ENCODE data around the gene MMD2.

Gene MMD2

GRCh38 chr7:4957847-4958476 is 1.0 kb downstream of the MMD2 start:
- DNase-seq: no peak

- no peak for DNase-seq
Observed at GRCh38 chr7:4951903-4952636, 6.9 kb downstream of the MMD2 start.

- no peak for DNase-seq
Observed at GRCh38 chr7:4951304-4951703, 7.7 kb downstream of the MMD2 start.

GRCh38 chr7:4948402-4948801 is 10.6 kb downstream of the MMD2 start:
- no peak for DNase-seq

GRCh38 chr7:4945949-4946348 is 13.0 kb downstream of the MMD2 start:
- DNase-seq: no peak

GRCh38 chr7:4944939-4945338 is 14.0 kb downstream of the MMD2 start:
- DNase-seq: no peak

- no peak for DNase-seq
Observed at GRCh38 chr7:4943297-4943696, 15.7 kb downstream of the MMD2 start.

- no peak for DNase-seq
Observed at GRCh38 chr7:4939971-4940728, 18.8 kb downstream of the MMD2 start.

- DNase-seq: no peak
Observed at GRCh38 chr7:4937411-4937810, 21.6 kb downstream of the MMD2 start.

GRCh38 chr7:4934419-4935025 is 24.5 kb downstream of the MMD2 start:
- DNase-seq: no peak

- DNase-seq: no peak
Observed at GRCh38 chr7:4931943-4932342, 27.0 kb downstream of the MMD2 start.

GRCh38 chr7:4929005-4929404 is 30.0 kb downstream of the MMD2 start:
- no peak for DNase-seq

- DNase-seq: no peak
Observed at GRCh38 chr7:4928445-4928844, 30.5 kb downstream of the MMD2 start.

- no peak for DNase-seq
Observed at GRCh38 chr7:4919969-4920766, 38.8 kb downstream of the MMD2 start.

GRCh38 chr7:4916113-4916512 is 42.9 kb downstream of the MMD2 start:
- no peak for DNase-seq

- no peak for DNase-seq
Observed at GRCh38 chr7:4911111-4911828, 47.7 kb downstream of the MMD2 start.

- DNase-seq: no peak
Observed at GRCh38 chr7:4906682-4907081, 52.3 kb downstream of the MMD2 start.

- DNase-seq: no peak
Observed at GRCh38 chr7:4905171-4905570, 53.8 kb downstream of the MMD2 start.

GRCh38 chr7:4904346-4904745 is 54.6 kb downstream of the MMD2 start:
- DNase-seq: no peak

GRCh38 chr7:4895766-4896165 is 63.2 kb downstream of the MMD2 start:
- DNase-seq: no peak

- DNase-seq: no peak
Observed at GRCh38 chr7:4894482-4894881, 64.5 kb downstream of the MMD2 start.

GRCh38 chr7:4893929-4894475 is 65.0 kb downstream of the MMD2 start:
- no peak for DNase-seq

All from T1000 (cell line).